ENCODE measurements around the gene ZNF609.
"Not testable (repeated sequence)": the region's sequence is repeated elsewhere in the genome, so short reads cannot be mapped to it uniquely, and the experiment has no call there.

DNA sequence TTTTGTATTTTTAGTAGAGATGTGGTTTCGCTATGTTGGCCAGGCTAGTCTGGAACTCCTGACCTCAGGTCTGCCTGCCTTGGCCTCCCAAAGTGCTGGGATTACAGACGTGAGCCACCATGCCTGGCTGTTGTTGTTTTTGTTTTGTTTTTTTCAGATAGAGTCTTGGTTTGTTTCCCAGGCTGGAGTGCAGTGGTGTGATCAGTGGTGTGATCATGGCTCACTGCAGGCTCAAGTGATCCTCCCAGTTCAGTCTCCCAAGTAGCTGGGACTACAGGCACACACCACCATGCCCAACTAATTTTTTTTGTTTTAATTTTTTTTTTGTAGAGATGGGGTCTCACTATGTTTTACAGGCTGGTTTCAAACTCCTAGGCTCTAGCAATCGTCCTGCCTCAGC, 172.3 kb downstream of the ZNF609 start:
- TF ChIP-seq, protein P1, sequence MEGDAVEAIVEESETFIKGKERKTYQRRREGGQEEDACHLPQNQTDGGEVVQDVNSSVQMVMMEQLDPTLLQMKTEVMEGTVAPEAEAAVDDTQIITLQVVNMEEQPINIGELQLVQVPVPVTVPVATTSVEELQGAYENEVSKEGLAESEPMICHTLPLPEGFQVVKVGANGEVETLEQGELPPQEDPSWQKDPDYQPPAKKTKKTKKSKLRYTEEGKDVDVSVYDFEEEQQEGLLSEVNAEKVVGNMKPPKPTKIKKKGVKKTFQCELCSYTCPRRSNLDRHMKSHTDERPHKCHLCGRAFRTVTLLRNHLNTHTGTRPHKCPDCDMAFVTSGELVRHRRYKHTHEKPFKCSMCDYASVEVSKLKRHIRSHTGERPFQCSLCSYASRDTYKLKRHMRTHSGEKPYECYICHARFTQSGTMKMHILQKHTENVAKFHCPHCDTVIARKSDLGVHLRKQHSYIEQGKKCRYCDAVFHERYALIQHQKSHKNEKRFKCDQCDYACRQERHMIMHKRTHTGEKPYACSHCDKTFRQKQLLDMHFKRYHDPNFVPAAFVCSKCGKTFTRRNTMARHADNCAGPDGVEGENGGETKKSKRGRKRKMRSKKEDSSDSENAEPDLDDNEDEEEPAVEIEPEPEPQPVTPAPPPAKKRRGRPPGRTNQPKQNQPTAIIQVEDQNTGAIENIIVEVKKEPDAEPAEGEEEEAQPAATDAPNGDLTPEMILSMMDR (conservative IDR thresholded peaks at IDR 0.05; ENCODE audit: low read depth, low read length), result not testable (repeated sequence)
- TF ChIP-seq EZH2phosphoT487 (IDR thresholded peaks at IDR 0.05; ENCODE audit: borderline replicate concordance, low read length), result not testable (repeated sequence)
